ENCODE results near the gene SGCD. TPM values are rescaled to one million over a fixed set of nuclear protein-coding genes. Genes with fewer than 3 reads are reported as not detected.

The SGCD gene
- total RNA-seq, 4 donors from 2014 or later = 12.4 to 17.8 (median 13.4) TPM

DNA sequence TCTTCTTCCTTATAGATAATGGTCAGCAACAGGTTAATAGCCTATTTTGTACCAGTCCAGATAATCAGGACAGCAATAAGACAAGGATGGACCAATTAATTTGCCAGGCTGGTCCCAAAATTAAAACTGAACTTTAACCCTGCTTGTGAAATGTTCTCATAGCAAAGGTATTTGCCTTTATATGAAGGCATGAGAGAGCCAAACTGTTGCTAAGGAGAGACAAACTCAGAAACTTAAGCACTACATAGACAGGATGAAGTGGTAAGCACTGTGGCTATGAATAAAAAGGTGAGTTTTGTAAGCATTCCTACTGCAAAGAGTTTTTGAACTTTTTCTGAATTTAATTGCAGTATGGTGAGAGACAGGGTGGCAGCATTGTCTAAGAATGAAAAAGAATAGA is 348.4 kb downstream of the SGCD start:
- Histone ChIP-seq H3K27ac (no peak overlapping the region), H3K36me3 (no peaks in the 10 kb centered on the region), H3K9me3 (no peaks in the 10 kb centered on the region), H3K4me3 (no peak overlapping the region), H3K27me3 (no peaks in the 10 kb centered on the region), H3K4me1 (no peaks in the 10 kb centered on the region)
- DNase-seq (ENCODE audit: low spot score in 2 of 2) = no peak
- TF ChIP-seq POLR2A (IDR thresholded peaks at IDR 0.05) (no peak), EP300 (IDR thresholded peaks at IDR 0.05) (no peak)
- TF ChIP-seq, protein P1, sequence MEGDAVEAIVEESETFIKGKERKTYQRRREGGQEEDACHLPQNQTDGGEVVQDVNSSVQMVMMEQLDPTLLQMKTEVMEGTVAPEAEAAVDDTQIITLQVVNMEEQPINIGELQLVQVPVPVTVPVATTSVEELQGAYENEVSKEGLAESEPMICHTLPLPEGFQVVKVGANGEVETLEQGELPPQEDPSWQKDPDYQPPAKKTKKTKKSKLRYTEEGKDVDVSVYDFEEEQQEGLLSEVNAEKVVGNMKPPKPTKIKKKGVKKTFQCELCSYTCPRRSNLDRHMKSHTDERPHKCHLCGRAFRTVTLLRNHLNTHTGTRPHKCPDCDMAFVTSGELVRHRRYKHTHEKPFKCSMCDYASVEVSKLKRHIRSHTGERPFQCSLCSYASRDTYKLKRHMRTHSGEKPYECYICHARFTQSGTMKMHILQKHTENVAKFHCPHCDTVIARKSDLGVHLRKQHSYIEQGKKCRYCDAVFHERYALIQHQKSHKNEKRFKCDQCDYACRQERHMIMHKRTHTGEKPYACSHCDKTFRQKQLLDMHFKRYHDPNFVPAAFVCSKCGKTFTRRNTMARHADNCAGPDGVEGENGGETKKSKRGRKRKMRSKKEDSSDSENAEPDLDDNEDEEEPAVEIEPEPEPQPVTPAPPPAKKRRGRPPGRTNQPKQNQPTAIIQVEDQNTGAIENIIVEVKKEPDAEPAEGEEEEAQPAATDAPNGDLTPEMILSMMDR (IDR thresholded peaks at IDR 0.05) = no peak

DNA sequence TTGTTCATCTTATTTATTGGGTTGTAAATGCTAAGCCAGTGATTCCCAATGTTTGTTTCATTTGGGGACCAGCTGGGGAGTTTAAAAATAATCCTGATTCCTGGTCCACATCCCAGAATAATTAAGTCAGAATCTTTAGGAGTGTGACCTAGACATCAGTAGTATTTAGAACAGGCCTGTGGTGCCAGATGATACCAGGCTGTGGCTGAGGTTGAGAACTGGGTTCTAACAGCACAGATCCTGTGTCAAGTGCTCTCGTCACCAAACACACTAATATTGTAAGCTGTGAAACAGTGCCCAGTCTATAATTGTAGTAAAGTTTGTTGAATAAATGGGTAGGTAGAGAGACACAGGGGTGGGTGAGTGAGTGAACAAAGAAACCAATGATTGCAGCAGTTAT is 351.0 kb downstream of the SGCD start:
- Histone ChIP-seq H3K36me3 (no peaks in the 10 kb centered on the region), H3K9me3 (no peaks in the 10 kb centered on the region), H3K4me3 (no peak overlapping the region), H3K4me1 (no peaks in the 10 kb centered on the region), H3K27ac (no peak overlapping the region), H3K27me3 (no peaks in the 10 kb centered on the region)
- DNase-seq (ENCODE audit: low spot score in 2 of 2) = no peak
- no peak for TF ChIP-seq POLR2A (IDR thresholded peaks at IDR 0.05)
- TF ChIP-seq EP300 (IDR thresholded peaks at IDR 0.05) = no peak
- WGBS, 2 donors = 78 to 89% methylated on average over 1 of the region's 1 CpG

DNA sequence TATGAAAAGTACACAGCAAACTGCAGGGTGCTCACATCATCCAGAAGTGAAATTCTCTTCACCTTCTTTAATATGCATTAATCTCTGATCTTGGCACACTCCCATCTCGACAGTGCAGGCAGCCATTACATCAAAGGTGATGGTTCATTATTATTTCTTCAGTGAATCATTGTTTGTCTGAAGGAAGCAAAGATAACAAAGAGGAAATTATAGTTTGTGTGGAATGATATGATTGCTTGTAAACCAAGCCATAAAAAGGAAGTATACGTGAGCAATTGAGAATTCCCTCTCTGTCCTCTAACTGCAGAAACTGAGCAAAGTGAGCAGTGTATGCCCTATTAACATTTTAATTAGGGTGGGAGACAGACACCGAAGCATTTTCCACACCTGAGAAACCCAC is 351.5 kb downstream of the SGCD start:
- TF ChIP-seq POLR2A (IDR thresholded peaks at IDR 0.05) (no peak), EP300 (IDR thresholded peaks at IDR 0.05) (no peak)
- TF ChIP-seq, protein P1 (IDR thresholded peaks at IDR 0.05) = no peak
- Histone ChIP-seq H3K27me3 (no peaks in the 10 kb centered on the region), H3K36me3 (no peaks in the 10 kb centered on the region), H3K9me3 (no peaks in the 10 kb centered on the region), H3K27ac (no peak overlapping the region), H3K4me1 (no peaks in the 10 kb centered on the region), H3K4me3 (no peak overlapping the region)
- DNase-seq (ENCODE audit: low spot score in 2 of 2) = no peak
- WGBS, 2 donors = 45 to 56% methylated on average over 3 of the region's 3 CpGs

DNA sequence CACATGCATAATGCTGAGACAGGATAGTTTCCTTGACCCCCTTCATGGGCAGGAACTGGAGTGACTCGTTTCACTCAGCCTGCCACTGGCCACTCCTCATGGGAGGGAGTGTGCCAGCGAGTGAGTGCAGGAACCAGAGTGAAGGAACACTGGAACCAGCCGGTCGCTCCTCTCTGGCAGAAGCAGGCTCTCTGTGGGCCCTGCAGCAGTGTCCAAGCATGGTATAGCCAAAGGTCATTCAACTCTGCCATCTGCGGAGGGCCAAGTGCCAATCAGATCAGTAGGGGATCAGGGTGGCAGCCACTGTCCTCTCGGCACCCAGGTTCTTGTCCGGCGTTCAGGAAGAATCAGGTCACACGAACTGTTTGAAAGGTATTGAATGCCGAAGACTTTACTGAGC is 353.9 kb downstream of the SGCD start:
- TF ChIP-seq EP300 (IDR thresholded peaks at IDR 0.05) (no peak), POLR2A (IDR thresholded peaks at IDR 0.05) (no peak)
- TF ChIP-seq, protein P1 (IDR thresholded peaks at IDR 0.05) = no peak
- H3K4me1 ChIP-seq = no peaks in the 10 kb centered on the region
- DNase-seq (ENCODE audit: low spot score in 2 of 2) = no peak
- 86 to 91% methylated on average over 10 of the region's 10 CpGs for WGBS, 2 donors
- no peaks in the 10 kb centered on the region for H3K9me3 ChIP-seq
- H3K36me3 ChIP-seq = no peaks in the 10 kb centered on the region
- no peak overlapping the region for H3K27ac ChIP-seq
- no peak overlapping the region for H3K4me3 ChIP-seq
- H3K27me3 ChIP-seq = no peaks in the 10 kb centered on the region

DNA sequence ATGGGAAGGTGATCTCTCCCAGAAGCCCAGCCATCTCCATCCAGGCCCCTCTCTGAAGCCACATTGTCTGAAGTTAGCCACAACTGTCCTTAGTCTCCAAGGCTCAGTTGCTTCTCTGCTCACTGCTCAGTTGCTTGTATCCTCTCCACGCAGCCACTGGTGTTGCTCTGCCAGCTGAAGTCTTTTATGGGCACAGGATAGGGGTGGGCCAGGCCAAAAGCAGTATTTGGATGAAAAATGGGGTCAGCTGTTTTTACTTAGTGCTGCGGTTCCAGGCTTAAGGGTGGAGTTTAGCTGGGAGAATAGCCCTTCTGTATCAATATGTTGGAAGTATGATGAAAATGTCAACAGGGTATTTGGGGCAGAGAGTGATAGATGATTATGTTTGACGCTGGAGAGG is 354.3 kb downstream of the SGCD start:
- Histone ChIP-seq H3K27me3 (no peaks in the 10 kb centered on the region), H3K4me3 (no peak overlapping the region), H3K4me1 (no peaks in the 10 kb centered on the region), H3K9me3 (no peaks in the 10 kb centered on the region), H3K27ac (no peak overlapping the region), H3K36me3 (no peaks in the 10 kb centered on the region)
- DNase-seq (ENCODE audit: low spot score in 2 of 2) = no peak
- TF ChIP-seq EP300 (IDR thresholded peaks at IDR 0.05) (no peak), POLR2A (IDR thresholded peaks at IDR 0.05) (no peak)
- TF ChIP-seq, protein P1 (IDR thresholded peaks at IDR 0.05) = no peak
- WGBS, 2 donors = 43% methylated on average over 3 of the region's 3 CpGs

DNA sequence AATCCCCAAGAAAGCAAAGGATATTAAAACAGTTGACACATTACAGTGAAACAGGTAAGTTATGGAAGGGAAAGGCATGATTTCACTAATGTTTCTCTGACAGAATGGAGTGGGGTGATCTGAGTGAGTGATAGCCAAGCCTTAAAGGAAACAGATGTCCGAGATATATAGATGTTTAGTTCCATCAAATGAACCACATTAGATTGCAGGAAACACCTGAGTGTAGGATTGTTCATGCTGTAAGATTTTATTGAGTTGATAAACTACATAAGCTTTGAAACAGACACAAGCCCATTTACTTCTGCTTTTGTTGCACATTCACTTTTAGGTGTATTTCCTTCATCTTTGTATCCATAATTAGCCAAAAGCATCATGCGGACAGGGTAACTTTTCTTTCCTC is 356.0 kb downstream of the SGCD start:
- no peak overlapping the region for H3K4me3 ChIP-seq
- H3K9me3 ChIP-seq = no peaks in the 10 kb centered on the region
- no peaks in the 10 kb centered on the region for H3K27me3 ChIP-seq
- DNase-seq (ENCODE audit: low spot score in 2 of 2) = no peak
- no peak overlapping the region for H3K27ac ChIP-seq
- 86% methylated on average over 2 of the region's 2 CpGs for WGBS, 2 donors
- H3K36me3 ChIP-seq = no peaks in the 10 kb centered on the region
- no peaks in the 10 kb centered on the region for H3K4me1 ChIP-seq
- TF ChIP-seq POLR2A (IDR thresholded peaks at IDR 0.05) (no peak), EP300 (IDR thresholded peaks at IDR 0.05) (no peak)
- TF ChIP-seq, protein P1 (IDR thresholded peaks at IDR 0.05) = no peak
